ENCODE data around the gene SENP1. TPM values are rescaled to one million over a fixed set of nuclear protein-coding genes. Genes with fewer than 3 reads are reported as not detected.
A peak's percentile ranks its signal among the peaks of the same experiment; 100 is the strongest.

SENP1 gene
- total and polyA plus RNA-seq, 2 of the 13 experiments (the other 11 are each of a cell fraction or from before 2014, with no cell fraction given), result 14.0 to 20.2 TPM

GRCh38 chr12:48105321-48105866, 485 bp downstream of the SENP1 start:
- no TSS peak for BruUV-seq (replicated peaks)
- no peak for FAIRE-seq
- 1% methylated on average over 15 of the region's 30 CpGs for WGBS (ENCODE audit: low lambda C conversion rate)
- peak; percentile 11; the same call in 1 of the 2 replicates for TF ChIP-seq KMT2A (CRISPR knock-in tag; IDR thresholded peaks at IDR 0.05)
- no peak for TF ChIP-seq RFX3 (CRISPR knock-in tag; IDR thresholded peaks at IDR 0.05)
- TF ChIP-seq ARHGAP35 (CRISPR knock-in tag; IDR thresholded peaks at IDR 0.05; ENCODE audit: borderline replicate concordance), result 0 out of 2 replicates have a peak, but pooled peaks have one; percentile 19
- TF ChIP-seq ZNF513 (CRISPR knock-in tag; conservative IDR thresholded peaks at IDR 0.05), result 0 out of 2 replicates have a peak, but pooled peaks have one; percentile 3
- 0 out of 2 replicates have a peak, but pooled peaks have one; percentile 19 for TF ChIP-seq DNMT1 (CRISPR knock-in tag; IDR thresholded peaks at IDR 0.05)
- TF ChIP-seq ZNF354B (CRISPR knock-in tag; IDR thresholded peaks at IDR 0.05), result 0 out of 2 replicates have a peak, but pooled peaks have one; percentile 7
- peak; percentile 47; the same call in 1 of the 2 replicates for TF ChIP-seq ZNF296 (CRISPR knock-in tag; conservative IDR thresholded peaks at IDR 0.05)
- TF ChIP-seq ZXDC (CRISPR knock-in tag; IDR thresholded peaks at IDR 0.05), result 0 out of 2 replicates have a peak, but pooled peaks have one; percentile 66
- peak; percentile 28; the same call in 1 of the 2 replicates for TF ChIP-seq ZNF777 (CRISPR knock-in tag; IDR thresholded peaks at IDR 0.05)
- 0 out of 2 replicates have a peak, but pooled peaks have one; percentile 17 for TF ChIP-seq ZNF878 (CRISPR knock-in tag; IDR thresholded peaks at IDR 0.05)
- peak; percentile 2 for TF ChIP-seq XRCC5 (optimal IDR thresholded peaks at IDR 0.05; ENCODE audit: low read length)
- TF ChIP-seq SNAI1 (CRISPR knock-in tag; IDR thresholded peaks at IDR 0.05; ENCODE audit: borderline replicate concordance), result 0 out of 2 replicates have a peak, but pooled peaks have one; percentile 1
- TF ChIP-seq PRPF4 (IDR thresholded peaks at IDR 0.05; ENCODE audit: low read depth, low read length, poor library complexity, severe bottlenecking), result no peak
- TF ChIP-seq MYNN (CRISPR knock-in tag; IDR thresholded peaks at IDR 0.05; ENCODE audit: low read depth), result 0 out of 2 replicates have a peak, but pooled peaks have one; percentile 25
- TF ChIP-seq ZNF256 (CRISPR knock-in tag; conservative IDR thresholded peaks at IDR 0.05), result 0 out of 2 replicates have a peak, but pooled peaks have one; percentile 10
- 0 out of 2 replicates have a peak, but pooled peaks have one; percentile 22 for TF ChIP-seq ZNF563 (CRISPR knock-in tag; IDR thresholded peaks at IDR 0.05)
- TF ChIP-seq SNAPC5 (CRISPR knock-in tag; IDR thresholded peaks at IDR 0.05; ENCODE audit: borderline replicate concordance), result no peak
- no peak for TF ChIP-seq NFIC (IDR thresholded peaks at IDR 0.05; ENCODE audit: low read length)
- 0 out of 2 replicates have a peak, but pooled peaks have one; percentile 85 for TF ChIP-seq ZNF546 (CRISPR knock-in tag; conservative IDR thresholded peaks at IDR 0.05)
- TF ChIP-seq ZNF709 (CRISPR knock-in tag; IDR thresholded peaks at IDR 0.05), result no peak

More at GRCh38 chr12:48105321-48105866, 485 bp downstream of the SENP1 start:
- no peaks in the 10 kb centered on the region; a peak in 1 of 5 replicates for H3K27me3 ChIP-seq (ENCODE audit: control insufficient read depth in 1 of 2, insufficient read depth in 2 of 2, low read length in 2 of 2)
- H3K4me3 ChIP-seq (replicated peaks in 1 of 3; ENCODE audit: insufficient read depth in 1 of 3, low read depth in 2 of 3, low read length in 3 of 3), result peak overlapping the region; percentile 85 to 95 (median 89)
- POLR2A ChIA-PET, result interaction anchor here (1.3 to 3.7 kb wide), 2 partner anchors 47 to 52 kb away, joined by 3 to 37 read pairs; partner anchors contain the start of gene ASB8
- no peaks in the 10 kb centered on the region for H4K20me1 ChIP-seq (ENCODE audit: insufficient read depth, low read length)
- peak overlapping the region; percentile 99 for H3K27ac ChIP-seq (ENCODE audit: extremely low read length, insufficient read depth, low read length)
- peak overlapping the region; percentile 96 for H3K9ac ChIP-seq (ENCODE audit: insufficient read depth, low read depth, low read length)
- H3K4me1 ChIP-seq (ENCODE audit: insufficient read depth, low read length), result peaks cover 25% of the 10 kb centered on the region
- H3K79me2 ChIP-seq (ENCODE audit: insufficient read depth, low read length), result peaks cover 31% of the 10 kb centered on the region
- CTCF ChIA-PET (ENCODE audit: low intra/inter-chr PET ratio, low total read pairs), result no interaction called here
- DNase-seq (ENCODE audit: low spot score) (no peak), ATAC-seq (peak; percentile 84)
- intact Hi-C loops (cut with micrococcal nuclease; ENCODE audit: unreplicated experiment) (loop anchor here (1.0 to 10.0 kb wide), 2 partner anchors 52 to 101 kb away; partner anchors contain the start of genes ASB8 and COL2A1), in situ Hi-C loops (cut with HindIII; ENCODE audit: extremely low pct_ligation_motif_present, low pct_unique_long_range_greater_than_20kb) (no loop called here)
- no peaks in the 10 kb centered on the region for H3K36me3 ChIP-seq (replicated peaks in 1 of 2; ENCODE audit: control insufficient read depth in 1 of 2, insufficient read depth in 2 of 2, low read length in 2 of 2)
- H3K9me3 ChIP-seq (ENCODE audit: low read length), result no peaks in the 10 kb centered on the region
- H2AFZ ChIP-seq (ENCODE audit: low read length), result peak overlapping the region; percentile 97
- peak overlapping the region; percentile 84 for H3K4me2 ChIP-seq (ENCODE audit: low read depth, low read length)

Measured in HepG2 (cell line).